ENCODE measurements around the gene URI1.

GRCh38 chr19:30061223-30062064 lies 119.4 kb downstream of the URI1 start:
- TF ChIP-seq EZH2 (IDR thresholded peaks at IDR 0.05; ENCODE audit: low read depth, low read length, severe bottlenecking) (no peak), CTCF (IDR thresholded peaks at IDR 0.05; ENCODE audit: control extremely low read depth in 1 of 3, insufficient read depth in 1 of 3, low read depth in 1 of 3, low read length in 3 of 3) (no peak), MAX (IDR thresholded peaks at IDR 0.05) (no peak), POLR2A (IDR thresholded peaks at IDR 0.05; ENCODE audit: control extremely low read depth in 1 of 2, low read depth in 2 of 2, low read length in 2 of 2) (no peak), BRCA1 (IDR thresholded peaks at IDR 0.05; ENCODE audit: low read depth, low read length) (no peak)

Measured in H1 (cell line).